GM20000 (cell line): ENCODE data around the gene FOXC1.

Experiments used
- DNase-seq: peaks from one replicate; pipeline ENCODE4 v3.0.0; 2012; ENCODE audit warnings: low spot score
- TF ChIP-seq, protein P1 (sequence below): IDR thresholded peaks from 2 replicates; pipeline ENCODE4 v1.5.1; 2012; ENCODE audit warnings: mild to moderate bottlenecking, control low read depth; ENCODE audit errors: extremely low read depth, missing control alignments

FOXC1 gene

DNA sequence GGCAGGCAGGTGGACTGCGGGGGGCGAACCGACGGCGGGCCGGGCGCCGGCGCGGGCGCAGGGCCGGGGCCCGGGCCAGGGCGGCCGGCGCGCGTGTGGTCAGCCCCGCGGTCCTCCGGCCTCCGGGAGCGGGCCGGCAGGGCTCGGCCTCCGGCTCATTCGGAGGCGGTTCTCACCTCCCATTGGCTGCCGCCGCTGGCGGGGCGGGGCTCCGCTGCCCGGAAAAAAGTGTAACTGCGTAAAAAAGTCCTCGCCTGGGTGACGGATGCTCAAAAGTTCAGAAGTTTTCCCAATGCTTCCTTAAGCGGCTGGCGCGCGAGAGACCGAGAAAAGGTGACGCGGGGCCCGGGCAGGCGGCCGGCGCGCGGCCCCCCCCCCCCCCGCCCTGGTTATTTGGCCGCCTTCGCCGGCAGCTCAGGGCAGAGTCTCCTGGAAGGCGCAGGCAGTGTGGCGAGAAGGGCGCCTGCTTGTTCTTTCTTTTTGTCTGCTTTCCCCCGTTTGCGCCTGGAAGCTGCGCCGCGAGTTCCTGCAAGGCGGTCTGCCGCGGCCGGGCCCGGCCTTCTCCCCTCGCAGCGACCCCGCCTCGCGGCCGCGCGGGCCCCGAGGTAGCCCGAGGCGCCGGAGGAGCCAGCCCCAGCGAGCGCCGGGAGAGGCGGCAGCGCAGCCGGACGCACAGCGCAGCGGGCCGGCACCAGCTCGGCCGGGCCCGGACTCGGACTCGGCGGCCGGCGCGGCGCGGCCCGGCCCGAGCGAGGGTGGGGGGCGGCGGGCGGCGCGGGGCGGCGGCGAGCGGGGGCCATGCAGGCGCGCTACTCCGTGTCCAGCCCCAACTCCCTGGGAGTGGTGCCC, at the start of gene FOXC1:
Gene FOXC1 (plus strand): TSS at position 268 of the 849 bp plus-strand sequence. CDS start 531 bp downstream, at position 799.
- DNase-seq = peak; percentile 93
- TF ChIP-seq, protein P1, sequence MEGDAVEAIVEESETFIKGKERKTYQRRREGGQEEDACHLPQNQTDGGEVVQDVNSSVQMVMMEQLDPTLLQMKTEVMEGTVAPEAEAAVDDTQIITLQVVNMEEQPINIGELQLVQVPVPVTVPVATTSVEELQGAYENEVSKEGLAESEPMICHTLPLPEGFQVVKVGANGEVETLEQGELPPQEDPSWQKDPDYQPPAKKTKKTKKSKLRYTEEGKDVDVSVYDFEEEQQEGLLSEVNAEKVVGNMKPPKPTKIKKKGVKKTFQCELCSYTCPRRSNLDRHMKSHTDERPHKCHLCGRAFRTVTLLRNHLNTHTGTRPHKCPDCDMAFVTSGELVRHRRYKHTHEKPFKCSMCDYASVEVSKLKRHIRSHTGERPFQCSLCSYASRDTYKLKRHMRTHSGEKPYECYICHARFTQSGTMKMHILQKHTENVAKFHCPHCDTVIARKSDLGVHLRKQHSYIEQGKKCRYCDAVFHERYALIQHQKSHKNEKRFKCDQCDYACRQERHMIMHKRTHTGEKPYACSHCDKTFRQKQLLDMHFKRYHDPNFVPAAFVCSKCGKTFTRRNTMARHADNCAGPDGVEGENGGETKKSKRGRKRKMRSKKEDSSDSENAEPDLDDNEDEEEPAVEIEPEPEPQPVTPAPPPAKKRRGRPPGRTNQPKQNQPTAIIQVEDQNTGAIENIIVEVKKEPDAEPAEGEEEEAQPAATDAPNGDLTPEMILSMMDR = no peak

DNA sequence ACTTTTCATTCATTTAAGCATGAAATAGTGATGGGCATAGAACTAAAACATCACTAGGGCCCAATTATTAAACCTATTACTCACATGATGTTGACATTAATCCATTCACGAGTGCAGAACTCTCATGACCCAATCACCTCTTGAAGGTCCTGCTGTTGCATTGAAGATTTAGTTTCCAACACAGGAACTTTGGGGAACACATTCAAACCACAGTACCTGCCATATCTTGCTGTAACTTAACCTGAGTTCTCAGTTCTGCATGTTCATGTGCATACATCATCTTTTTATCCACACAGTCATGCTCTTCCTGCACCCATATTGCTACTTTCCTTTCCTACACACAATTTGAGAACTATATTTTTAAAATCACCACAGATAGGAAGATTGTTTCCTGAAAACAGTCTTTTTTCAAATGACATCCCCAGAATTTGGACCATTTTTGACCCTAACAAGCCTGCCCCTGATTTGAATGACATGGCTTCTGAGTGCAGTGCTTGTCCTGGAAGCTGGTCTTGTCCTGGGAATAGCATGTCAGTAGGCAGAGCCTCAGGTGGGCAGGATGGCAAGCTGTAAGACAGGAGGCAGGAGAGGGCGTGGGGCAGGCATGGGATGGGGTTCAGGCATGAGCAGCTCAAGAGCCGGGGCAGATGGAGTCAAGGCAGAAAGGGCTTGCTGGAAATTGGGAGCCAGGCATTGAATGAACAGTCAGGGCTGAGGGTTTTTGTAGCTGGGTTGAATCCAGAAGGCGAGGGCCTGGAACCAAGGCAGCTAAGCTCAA, 49.2 kb upstream of the FOXC1 start:
- TF ChIP-seq, protein P1 = no peak
- DNase-seq = no peak

DNA sequence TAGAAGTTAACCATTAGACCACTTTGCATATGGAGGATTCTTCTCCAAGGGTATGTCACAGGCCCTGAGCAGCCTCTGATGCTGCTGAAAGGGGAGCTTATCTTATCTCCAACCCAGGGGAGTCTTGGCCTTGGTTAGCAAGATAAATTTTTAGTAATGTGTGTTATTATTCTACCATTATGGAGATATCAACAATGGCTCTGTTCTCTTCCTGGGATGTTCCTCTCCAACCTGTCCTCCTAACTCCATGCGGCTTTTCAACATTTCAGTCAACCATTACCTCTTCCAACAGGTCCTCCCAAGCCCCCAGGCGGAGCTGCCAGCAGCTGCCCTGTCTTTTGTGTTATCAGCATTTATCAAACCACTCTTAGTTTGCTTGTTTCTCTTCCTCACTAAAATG, 48.4 kb upstream of the FOXC1 start:
- TF ChIP-seq, protein P1 = no peak
- DNase-seq = no peak

DNA sequence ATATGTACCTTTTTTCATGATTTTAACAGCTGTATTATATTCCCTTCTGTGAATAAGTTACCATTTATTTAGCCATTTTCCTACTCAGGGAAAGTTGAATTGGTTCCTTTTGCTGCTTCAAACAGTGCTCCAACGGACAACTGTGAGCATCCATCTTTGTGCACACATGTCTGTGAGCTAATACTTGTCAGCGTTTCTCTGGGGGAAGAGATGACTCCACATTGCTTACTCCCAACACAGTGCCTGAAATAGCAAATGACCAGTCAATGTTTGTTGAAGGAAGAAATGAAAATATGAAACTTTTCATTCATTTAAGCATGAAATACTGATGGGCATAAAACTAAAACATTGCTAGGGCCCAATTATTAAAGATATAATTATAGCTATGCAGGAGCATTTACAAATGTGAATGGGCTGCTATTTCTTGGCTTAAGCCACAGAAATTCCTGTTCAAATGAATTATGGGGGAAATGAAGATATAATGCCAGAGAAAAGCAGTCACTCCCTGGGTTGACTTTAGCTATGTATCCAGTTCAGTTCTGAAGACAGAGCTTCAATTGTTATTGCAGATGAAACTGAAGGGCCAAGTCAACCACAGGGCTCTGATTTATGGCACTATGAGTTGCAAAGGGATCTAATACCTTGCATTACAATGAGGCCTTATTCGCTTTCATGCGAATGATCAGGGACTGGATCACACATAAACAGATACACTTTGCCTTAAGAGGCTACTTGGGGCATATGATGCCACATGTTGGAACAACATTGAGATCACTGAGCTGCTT, 47.4 kb upstream of the FOXC1 start:
- no peak for DNase-seq
- TF ChIP-seq, protein P1 = no peak

DNA sequence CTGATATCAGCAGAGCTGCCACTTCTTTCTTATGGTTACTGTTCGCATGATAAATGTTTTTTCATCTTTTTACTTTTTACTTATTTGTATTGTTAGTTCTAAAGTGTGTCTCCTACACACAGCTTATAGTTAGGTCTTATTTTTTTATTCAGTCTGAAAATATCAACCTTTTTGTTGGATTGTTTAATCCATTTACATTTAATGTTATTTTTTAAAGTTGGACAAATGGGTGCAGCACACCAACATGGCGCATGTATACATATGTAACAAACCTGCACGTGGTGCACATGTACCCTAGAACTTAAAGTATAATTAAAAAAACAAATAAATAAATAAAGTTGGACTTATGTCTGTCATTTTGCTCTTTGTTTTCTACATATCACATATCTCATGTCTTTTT, 40.3 kb upstream of the FOXC1 start:
- TF ChIP-seq, protein P1 = no peak
- DNase-seq = no peak

DNA sequence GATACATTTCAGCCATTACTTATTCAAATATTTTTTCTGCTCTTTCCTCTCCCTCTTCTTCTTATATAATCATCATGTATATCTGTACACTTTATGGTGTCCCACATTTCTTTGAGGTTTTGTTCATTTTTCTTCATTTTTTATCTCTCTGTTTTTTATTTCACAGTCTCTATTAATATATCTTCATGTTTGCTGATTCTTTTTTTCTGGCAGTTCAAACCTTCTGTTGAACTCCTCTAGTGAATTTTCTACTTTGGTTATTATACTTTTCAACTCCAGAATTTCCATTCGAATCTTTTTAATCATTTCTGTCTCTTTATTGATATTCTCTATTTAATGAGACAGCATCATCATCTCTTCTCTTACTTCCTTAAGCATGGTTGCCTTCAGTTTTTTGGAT, 38.9 kb upstream of the FOXC1 start:
- no peak for DNase-seq
- TF ChIP-seq, protein P1 = no peak

DNA sequence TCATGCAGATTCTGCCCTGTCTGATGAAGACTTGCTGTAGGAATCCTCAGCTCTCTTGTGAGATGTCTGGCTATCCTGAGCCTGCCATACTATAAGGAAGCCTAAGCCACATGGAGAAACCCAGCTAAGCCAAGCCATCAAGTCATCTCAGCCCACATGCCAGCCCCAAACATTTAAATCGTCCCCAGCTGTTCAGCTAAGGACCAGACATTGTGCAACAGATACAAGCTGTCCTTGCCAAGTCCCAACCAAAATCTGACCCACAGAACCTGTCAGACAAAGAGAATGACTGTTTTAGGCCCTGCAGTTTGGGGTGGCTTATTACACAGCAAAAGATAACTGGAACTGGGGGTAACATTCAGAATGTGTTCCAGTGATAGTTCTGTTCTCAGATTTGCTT, 36.8 kb upstream of the FOXC1 start:
- TF ChIP-seq, protein P1 = no peak
- DNase-seq = no peak
